Tibial artery (tissue), 4 donors: ENCODE measurements around the gene ADARB1.

Experiments
- DNase-seq, 2 donors: peaks; one replicate each; pipeline ENCODE4 v3.0.0-alpha.2; 2019
- H3K27ac ChIP-seq, 2 donors: fragments of 200-600 bp; sonication (generic) in 1 of 2; 1 replicate in 1 of 2; 2 replicates in 1 of 2; pipeline ENCODE4 v1.5.1; 2018 to 2019; ENCODE audit warnings: mild to moderate bottlenecking in 1 of 2
- H3K27me3 ChIP-seq, 2 donors: fragments of 200-600 bp; sonication (generic) in 1 of 2; one replicate each; pipeline versions ENCODE4 v1.5.1 to v1.6.0; 2016 to 2019
- H3K36me3 ChIP-seq, 3 donors: fragments of 200-600 bp; sonication (generic) in 2 of 3; one replicate each; pipeline ENCODE4 v1.5.1; 2016 to 2019; ENCODE audit warnings: mild to moderate bottlenecking in 2 of 3
- H3K4me1 ChIP-seq, 4 donors: fragments of 200-600 bp; sonication (generic) in 2 of 4; 1 replicate in 3 of 4; 2 replicates in 1 of 4; pipeline ENCODE4 v1.5.1; 2016 to 2019
- H3K4me3 ChIP-seq, 2 donors: fragments of 200-600 bp; sonication (generic) in 1 of 2; 1 replicate in 1 of 2; 2 replicates in 1 of 2; pipeline ENCODE4 v1.5.1; 2018 to 2019; ENCODE audit warnings: mild to moderate bottlenecking in 2 of 2
- H3K9me3 ChIP-seq, 3 donors: fragments of 200-600 bp; sonication (generic) in 1 of 3; one replicate each; pipeline ENCODE4 v1.5.1; 2016 to 2019
- CTCF ChIP-seq, 2 experiments: fragments of 200-600 bp in 1 of 2; fragments of 450-650 bp in 1 of 2; IDR thresholded peaks; one replicate each; pipeline ENCODE4 v1.5.1; 2017 to 2019; ENCODE audit warnings: antibody characterized with exemption in 2 of 2, mild to moderate bottlenecking in 1 of 2, moderate library complexity in 1 of 2
- intact Hi-C: fragments of 100-400 bp; cut with DNase I; formaldehyde crosslinking; loops from one replicate; pipeline ENCODE4 v1.15.0; 2023; ENCODE audit warnings: low total_unique reads

The ADARB1 gene

DNA sequence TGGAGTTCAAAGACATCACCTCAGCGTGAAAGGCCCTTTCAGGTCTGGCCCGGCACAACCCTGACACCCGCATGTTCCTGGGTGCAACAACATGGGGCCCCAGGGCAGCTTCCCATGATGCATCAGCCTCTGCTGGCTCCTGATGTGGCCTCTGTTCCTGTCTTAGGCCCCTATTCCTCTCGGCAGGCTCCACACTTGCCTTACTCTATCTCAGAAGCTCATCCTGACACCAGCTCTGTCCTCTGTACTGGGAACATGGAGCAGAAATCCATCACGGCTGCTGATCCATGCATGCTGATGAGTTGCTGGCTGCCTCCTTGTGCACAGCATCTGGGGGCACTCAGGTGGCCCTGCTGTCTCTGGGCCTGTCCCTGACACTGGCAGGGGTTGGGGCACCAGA, 74.6 kb downstream of the ADARB1 start:
- no peak for DNase-seq

DNA sequence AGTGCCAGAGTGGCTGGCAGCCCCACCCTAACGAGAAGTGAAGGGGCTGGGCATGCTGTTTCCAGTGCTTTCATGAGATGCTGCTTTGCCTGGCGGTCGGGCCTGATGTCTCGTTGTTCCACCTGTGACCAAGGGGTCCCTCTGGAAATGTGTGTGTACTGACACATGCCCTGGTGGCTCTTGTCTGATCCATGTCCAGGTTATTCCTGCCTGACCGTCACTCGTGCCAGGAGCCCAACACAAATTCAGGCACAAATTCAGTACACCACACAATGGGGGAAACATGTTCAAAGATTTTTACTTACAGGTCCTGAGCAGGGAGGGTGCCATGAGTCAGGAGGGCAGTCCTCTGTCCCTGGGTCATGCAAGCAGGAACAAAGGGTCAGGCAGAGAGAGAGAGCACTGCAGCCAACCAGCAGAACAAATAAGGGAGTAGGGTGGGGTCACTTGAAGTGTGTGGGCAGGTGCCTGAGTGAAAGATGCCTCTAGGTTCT, 76.3 kb downstream of the ADARB1 start:
- peak in 1 of 2 donors; percentile 66 for DNase-seq
- H3K4me3 ChIP-seq = no peak overlapping the region
- H3K9me3 ChIP-seq = no peaks in the 10 kb centered on the region
- peaks cover 0 to 89% (median 58%) of the 10 kb centered on the region in 4 donors for H3K4me1 ChIP-seq
- H3K27ac ChIP-seq = peak overlapping the region in 1 of 2 donors; percentile 54
- peaks cover 13 to 31% (median 14%) of the 10 kb centered on the region in 3 donors for H3K36me3 ChIP-seq
- H3K27me3 ChIP-seq = no peaks in the 10 kb centered on the region
- intact Hi-C loops = loop anchor here (10.0 kb wide), 1 partner anchor 304 kb away; no protein-coding TSS in a partner anchor
- TF ChIP-seq CTCF (IDR thresholded peaks at IDR 0.05) = no peak

More for the DNA sequence above, 74.6 kb downstream of the ADARB1 start:
- Histone ChIP-seq H3K36me3 (peaks cover 26 to 37% (median 28%) of the 10 kb centered on the region in 3 donors), H3K4me3 (no peak overlapping the region), H3K4me1 (peaks cover 0 to 87% (median 52%) of the 10 kb centered on the region in 4 donors), H3K9me3 (no peaks in the 10 kb centered on the region), H3K27me3 (no peaks in the 10 kb centered on the region), H3K27ac (peak overlapping the region; percentile 58 to 77)
- TF ChIP-seq CTCF (IDR thresholded peaks at IDR 0.05) = no peak
- intact Hi-C loops = no loop called here

DNA sequence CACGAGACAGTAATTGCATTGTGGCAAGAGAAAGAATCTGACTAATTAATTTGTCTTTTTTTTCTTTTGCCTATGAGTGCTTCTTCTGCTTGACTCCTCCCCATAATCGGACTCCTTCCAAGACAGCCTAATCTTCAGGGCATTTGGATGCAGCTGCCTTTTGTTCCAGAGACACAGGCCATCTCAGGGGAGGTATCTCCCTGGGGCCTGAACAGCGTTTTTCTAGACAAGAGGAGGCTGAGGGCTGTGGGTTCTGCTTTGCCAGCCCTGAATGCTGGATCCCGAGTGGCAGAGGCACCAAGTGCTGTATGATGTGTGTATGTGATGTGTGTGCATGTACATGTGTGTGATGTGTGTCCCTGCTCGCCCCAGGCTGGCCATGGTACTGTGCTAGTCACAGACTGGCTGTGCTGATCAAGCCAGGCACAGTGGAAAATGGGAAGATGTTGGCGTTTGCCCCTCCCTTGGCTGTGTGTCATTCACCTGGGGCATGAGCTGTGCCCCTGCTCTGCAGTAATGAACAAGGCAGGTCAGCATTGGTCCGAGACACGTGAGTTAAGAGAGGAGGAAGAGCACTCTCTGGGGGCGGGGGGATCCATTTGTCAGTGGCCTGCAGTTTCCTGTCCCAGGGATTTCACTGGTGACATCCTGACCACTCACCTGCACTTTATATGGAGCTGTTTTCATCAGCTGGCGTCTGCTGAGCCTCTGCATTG, 77.2 kb downstream of the ADARB1 start:
- peak overlapping the region; percentile 18 to 31 for H3K27ac ChIP-seq
- peak in 1 of 2 donors; percentile 62 for DNase-seq
- intact Hi-C loops = loop anchor here (10.0 kb wide), 1 partner anchor 303 kb away; no protein-coding TSS in a partner anchor

DNA sequence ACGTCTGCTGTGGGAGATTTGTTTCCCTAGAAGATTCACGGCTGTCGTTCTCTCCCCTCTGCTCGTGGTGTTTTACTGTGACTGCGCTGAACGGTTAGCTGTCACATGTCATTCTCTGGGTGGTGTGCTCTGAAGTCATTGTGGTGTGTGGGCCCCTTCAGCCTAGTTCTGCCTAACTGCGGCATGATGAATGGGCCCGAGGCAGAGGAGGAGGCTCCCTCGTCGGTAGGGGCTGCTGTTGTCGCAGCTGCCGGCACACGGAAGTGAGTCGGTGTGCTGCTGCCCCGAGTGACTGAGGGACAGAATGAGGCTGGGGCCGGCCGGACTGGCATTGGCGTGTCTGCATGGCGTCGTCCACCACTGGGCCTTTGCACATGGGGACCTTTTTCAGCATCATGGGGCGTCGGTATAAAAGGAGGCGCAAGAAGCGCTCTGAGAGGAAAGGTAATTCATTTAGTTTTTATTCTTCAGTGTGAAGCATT, 77.9 kb downstream of the ADARB1 start:
- no peaks in the 10 kb centered on the region for H3K27me3 ChIP-seq
- peak in 1 of 2 experiments; percentile 31 for TF ChIP-seq CTCF (IDR thresholded peaks at IDR 0.05)
- peak in 1 of 2 donors; percentile 74 for DNase-seq

More for the DNA sequence above, 77.2 kb downstream of the ADARB1 start:
- TF ChIP-seq CTCF (IDR thresholded peaks at IDR 0.05) = no peak
- Histone ChIP-seq H3K4me3 (no peak overlapping the region), H3K36me3 (peaks cover 8 to 24% (median 16%) of the 10 kb centered on the region in 3 donors), H3K27me3 (no peaks in the 10 kb centered on the region), H3K4me1 (peaks cover 0 to 80% (median 56%) of the 10 kb centered on the region in 4 donors), H3K9me3 (no peaks in the 10 kb centered on the region)

DNA sequence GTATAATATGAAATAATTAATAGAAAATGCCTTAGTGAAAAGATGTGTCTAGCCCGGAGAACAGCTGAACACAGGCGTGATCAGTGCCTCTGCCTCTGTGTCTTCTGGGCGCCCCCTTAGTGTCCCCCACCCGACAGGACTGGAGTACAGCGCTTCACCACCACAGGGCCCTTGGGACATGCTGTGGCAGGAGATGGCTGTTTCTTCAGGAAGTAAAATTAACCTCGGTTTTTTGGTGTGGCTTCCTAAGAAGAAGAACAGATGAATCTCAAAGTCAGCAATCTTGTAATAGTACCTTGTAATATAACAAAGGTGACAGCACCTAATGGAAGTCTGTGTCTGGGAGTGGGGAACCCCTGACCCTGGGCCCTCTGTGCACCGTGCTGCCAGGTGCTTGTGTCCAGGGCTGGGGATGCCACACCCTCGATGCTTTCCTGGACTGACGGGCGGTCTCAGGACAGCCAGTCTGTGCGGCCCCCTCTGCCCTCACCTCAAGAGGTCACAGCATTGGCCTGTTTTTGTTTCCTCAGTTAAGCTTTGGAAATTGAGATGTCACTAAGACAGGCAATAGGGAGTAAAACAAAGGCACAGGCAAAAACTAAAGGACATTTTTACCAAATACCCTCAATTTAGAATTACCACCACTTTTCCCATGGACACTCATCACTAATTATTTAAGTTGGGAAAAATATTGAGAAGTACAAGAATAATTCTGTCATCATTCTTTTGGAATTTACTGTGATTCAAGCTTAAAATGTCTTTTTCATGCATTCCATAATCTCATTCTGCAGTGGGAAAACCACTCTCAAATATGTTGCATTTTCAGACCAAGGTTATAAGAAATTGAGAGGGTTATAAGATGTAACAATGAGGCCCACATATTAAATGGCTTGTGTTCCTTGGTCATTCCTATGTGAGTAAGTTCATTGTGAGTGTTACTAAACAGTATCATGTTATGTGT, 79.3 kb downstream of the ADARB1 start:
- Histone ChIP-seq H3K27ac (peak overlapping the region; percentile 27 to 46), H3K9me3 (no peaks in the 10 kb centered on the region), H3K36me3 (peaks cover 0 to 22% (median 11%) of the 10 kb centered on the region in 3 donors), H3K4me3 (no peak overlapping the region), H3K4me1 (peaks cover 0 to 66% (median 42%) of the 10 kb centered on the region in 4 donors), H3K27me3 (no peaks in the 10 kb centered on the region)
- intact Hi-C loops = loop anchor here (10.0 kb wide), 1 partner anchor 301 kb away; no protein-coding TSS in a partner anchor
- no peak for DNase-seq
- no peak for TF ChIP-seq CTCF (IDR thresholded peaks at IDR 0.05)

More for the DNA sequence above, 77.9 kb downstream of the ADARB1 start:
- H3K27ac ChIP-seq = peak overlapping the region; percentile 18 to 31
- peaks cover 8 to 22% (median 16%) of the 10 kb centered on the region in 3 donors for H3K36me3 ChIP-seq
- intact Hi-C loops = loop anchor here (10.0 kb wide), 1 partner anchor 302 kb away; no protein-coding TSS in a partner anchor
- H3K9me3 ChIP-seq = no peaks in the 10 kb centered on the region
- H3K4me1 ChIP-seq = peaks cover 0 to 73% (median 54%) of the 10 kb centered on the region in 4 donors
- no peak overlapping the region for H3K4me3 ChIP-seq
